ENCODE results near the gene CHCHD5. TPM values are rescaled to one million over a fixed set of nuclear protein-coding genes. Genes with fewer than 3 reads are reported as not detected.

Gene CHCHD5
- total and polyA plus RNA-seq, 10 of the 15 experiments (the other 5 are each of a cell fraction or from before 2014, with no cell fraction given), result 16.4 to 118 (median 45.2) TPM

- TF ChIP-seq SPI1 (IDR thresholded peaks at IDR 0.05; ENCODE audit: borderline replicate concordance, insufficient read depth, low read depth, low read length), result no peak
- TF ChIP-seq PKNOX1 (IDR thresholded peaks at IDR 0.05), result no peak
Observed at GRCh38 chr2:112604952-112605351, 20.5 kb downstream of the CHCHD5 start (continued).

GRCh38 chr2:112605926-112606325, 21.5 kb downstream of the CHCHD5 start:
- intact Hi-C loops (cut with micrococcal nuclease; ENCODE audit: unreplicated experiment), result no loop called here
- H3K4me3 ChIP-seq, result no peak overlapping the region
- H3K79me2 ChIP-seq (ENCODE audit: control insufficient read depth, insufficient read depth, low read length), result no peaks in the 10 kb centered on the region
- DNase-seq (ENCODE audit: low read depth, low spot score) (no peak), ATAC-seq (no peak), FAIRE-seq (no peak)
- CTCF ChIA-PET, result interaction anchor here (1.0 to 15.3 kb wide), 5 partner anchors 21 to 337 kb away, joined by 3 to 286 read pairs (median 3); no protein-coding TSS in a partner anchor
- BruUV-seq (replicated peaks), result no TSS peak
- H3K36me3 ChIP-seq (ENCODE audit: control insufficient read depth in 2 of 2, insufficient read depth in 2 of 2, low read length in 1 of 2), result no peaks in the 10 kb centered on the region
- H3K27me3 ChIP-seq (replicated peaks in 1 of 2; ENCODE audit: control insufficient read depth in 2 of 2, insufficient read depth in 2 of 2, low read length in 1 of 2), result no peaks in the 10 kb centered on the region
- RAD21 ChIA-PET (ENCODE audit: unreplicated experiment), result no interaction called here
- H3K4me1 ChIP-seq (ENCODE audit: control insufficient read depth, insufficient read depth, low read length), result no peaks in the 10 kb centered on the region
- SMC1A ChIA-PET (ENCODE audit: uncharacterized antibody, unreplicated experiment), result interaction anchor here (0.5 to 8.0 kb wide), 3 partner anchors 14 to 559 kb away, joined by 3 to 122 read pairs (median 4); no protein-coding TSS in a partner anchor
- 43% methylated on average over 5 of the region's 5 CpGs for WGBS (ENCODE audit: insufficient coverage, insufficient replicate concordance, low lambda C conversion rate, missing lambda C conversion rate)
- H3K27ac ChIP-seq (ENCODE audit: control insufficient read depth, insufficient read depth), result no peak overlapping the region
- in situ Hi-C loops (cut with MboI), result no loop called here
- no peaks in the 10 kb centered on the region for H4K20me1 ChIP-seq (ENCODE audit: control insufficient read depth, insufficient read depth)
- no peak overlapping the region for H2AFZ ChIP-seq (ENCODE audit: control insufficient read depth, low read depth, low read length)
- no peak overlapping the region for H3K9ac ChIP-seq (ENCODE audit: control insufficient read depth, insufficient read depth, low read length)
- no peaks in the 10 kb centered on the region for H3K9me3 ChIP-seq (replicated peaks; ENCODE audit: control insufficient read depth, insufficient read depth, low read length)
- no peak overlapping the region for H3K4me2 ChIP-seq (ENCODE audit: control insufficient read depth, insufficient read depth)
- POLR2A ChIA-PET, result no interaction called here
- TF ChIP-seq EP300 (IDR thresholded peaks at IDR 0.05; ENCODE audit: borderline replicate concordance in 1 of 2, control insufficient read depth in 1 of 2, low read depth in 2 of 2, low read length in 2 of 2), result no peak
- no peak for TF ChIP-seq ZNF24 (IDR thresholded peaks at IDR 0.05)
- no peak for TF ChIP-seq ZBED1 (IDR thresholded peaks at IDR 0.05; ENCODE audit: borderline replicate concordance)
- TF ChIP-seq NR2C1 (IDR thresholded peaks at IDR 0.05), result no peak
- no peak for TF ChIP-seq ZBTB40 (IDR thresholded peaks at IDR 0.05; ENCODE audit: borderline replicate concordance)
- no peak for TF ChIP-seq RBBP5 (conservative IDR thresholded peaks at IDR 0.05)
- no peak for TF ChIP-seq YY1 (IDR thresholded peaks at IDR 0.05; ENCODE audit: low read depth, low read length)
- TF ChIP-seq STAT1 (conservative IDR thresholded peaks at IDR 0.05), result no peak
- TF ChIP-seq FOS (IDR thresholded peaks at IDR 0.05; ENCODE audit: borderline replicate concordance, extremely low read depth, insufficient read length), result no peak
- no peak for TF ChIP-seq SIX5 (IDR thresholded peaks at IDR 0.05; ENCODE audit: low read depth, low read length, severe bottlenecking)
- TF ChIP-seq HDAC6 (IDR thresholded peaks at IDR 0.05; ENCODE audit: unreplicated experiment), result no peak
- no peak for TF ChIP-seq IRF4 (IDR thresholded peaks at IDR 0.05; ENCODE audit: low read depth, low read length)
- TF ChIP-seq POLR2AphosphoS2 (IDR thresholded peaks at IDR 0.05; ENCODE audit: low read depth, low read length), result no peak
- TF ChIP-seq, protein P1, sequence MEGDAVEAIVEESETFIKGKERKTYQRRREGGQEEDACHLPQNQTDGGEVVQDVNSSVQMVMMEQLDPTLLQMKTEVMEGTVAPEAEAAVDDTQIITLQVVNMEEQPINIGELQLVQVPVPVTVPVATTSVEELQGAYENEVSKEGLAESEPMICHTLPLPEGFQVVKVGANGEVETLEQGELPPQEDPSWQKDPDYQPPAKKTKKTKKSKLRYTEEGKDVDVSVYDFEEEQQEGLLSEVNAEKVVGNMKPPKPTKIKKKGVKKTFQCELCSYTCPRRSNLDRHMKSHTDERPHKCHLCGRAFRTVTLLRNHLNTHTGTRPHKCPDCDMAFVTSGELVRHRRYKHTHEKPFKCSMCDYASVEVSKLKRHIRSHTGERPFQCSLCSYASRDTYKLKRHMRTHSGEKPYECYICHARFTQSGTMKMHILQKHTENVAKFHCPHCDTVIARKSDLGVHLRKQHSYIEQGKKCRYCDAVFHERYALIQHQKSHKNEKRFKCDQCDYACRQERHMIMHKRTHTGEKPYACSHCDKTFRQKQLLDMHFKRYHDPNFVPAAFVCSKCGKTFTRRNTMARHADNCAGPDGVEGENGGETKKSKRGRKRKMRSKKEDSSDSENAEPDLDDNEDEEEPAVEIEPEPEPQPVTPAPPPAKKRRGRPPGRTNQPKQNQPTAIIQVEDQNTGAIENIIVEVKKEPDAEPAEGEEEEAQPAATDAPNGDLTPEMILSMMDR (IDR thresholded peaks at IDR 0.05 in 2 of 3, conservative IDR thresholded peaks at IDR 0.05 in 1 of 3; ENCODE audit: control insufficient read depth in 2 of 3, extremely low read depth in 1 of 3, insufficient read depth in 1 of 3, low read depth in 3 of 3, low read length in 3 of 3), result no peak
- no peak for TF ChIP-seq MXI1 (IDR thresholded peaks at IDR 0.05; ENCODE audit: low read depth, low read length)
